HUES64 (cell line): ENCODE measurements around the gene CRTC2.

Experiments used
- H3K27ac ChIP-seq: 2 replicates; pipeline ENCODE4 v1.7.0; 2013; ENCODE audit warnings: low read depth, low read length, inconsistent platforms
- H3K27me3 ChIP-seq: 2 replicates; pipeline ENCODE4 v1.6.1; 2013; ENCODE audit warnings: mild to moderate bottlenecking, low read length; ENCODE audit not compliant: insufficient read depth
- H3K36me3 ChIP-seq: 2 replicates; pipeline ENCODE4 v1.6.1; 2013; ENCODE audit warnings: mild to moderate bottlenecking, low read length; ENCODE audit not compliant: insufficient read depth
- H3K4me1 ChIP-seq: 2 replicates; pipeline ENCODE4 v1.6.1; 2013; ENCODE audit warnings: mild to moderate bottlenecking, low read length, moderate library complexity; ENCODE audit not compliant: insufficient read depth
- H3K4me3 ChIP-seq: 2 replicates; pipeline ENCODE4 v1.5.1; 2013; ENCODE audit warnings: mild to moderate bottlenecking, low read length, moderate library complexity
- H3K9ac ChIP-seq: 2 replicates; pipeline ENCODE4 v1.6.1; 2013; ENCODE audit warnings: mild to moderate bottlenecking, low read depth, low read length
- H3K9me3 ChIP-seq: 2 replicates; pipeline ENCODE4 v1.6.1; 2013; ENCODE audit warnings: low read depth, low read length; ENCODE audit not compliant: insufficient read depth
- WGBS: fragments of 150-250, 120-280 bp; methylation state at CpG from one replicate; pipeline ENCODE4 v1.1.7; 2013; ENCODE audit warnings: missing lambda C conversion rate; 5-methylcytosine and 5-hydroxymethylcytosine counted together

CRTC2 gene

DNA sequence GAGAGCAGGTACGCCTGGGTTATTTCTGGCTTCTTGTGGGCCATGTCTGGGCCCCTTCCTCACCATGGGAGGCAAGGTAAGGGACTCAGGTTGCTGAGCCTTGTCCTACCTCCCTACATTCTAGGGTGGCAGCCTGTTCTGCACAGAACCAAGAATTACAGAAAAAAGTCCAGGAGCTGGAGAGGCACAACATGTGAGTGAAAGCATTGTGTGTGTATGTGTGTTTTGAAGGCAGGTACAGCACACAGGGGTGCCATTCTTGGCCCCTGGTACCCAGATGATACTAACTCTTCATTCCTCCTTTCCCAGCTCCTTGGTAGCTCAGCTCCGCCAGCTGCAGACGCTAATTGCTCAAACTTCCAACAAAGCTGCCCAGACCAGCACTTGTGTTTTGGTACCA is 14.7 kb upstream of the CRTC2 start:
- 95% methylated on average over 3 of the region's 3 CpGs for WGBS
- no peaks in the 10 kb centered on the region for H3K27me3 ChIP-seq
- no peak overlapping the region for H3K4me3 ChIP-seq
- H3K27ac ChIP-seq = no peak overlapping the region
- peaks cover 3% of the 10 kb centered on the region; the same call in 1 of the 2 replicates for H3K4me1 ChIP-seq
- peaks cover 26% of the 10 kb centered on the region for H3K36me3 ChIP-seq
- H3K9me3 ChIP-seq = no peaks in the 10 kb centered on the region
- H3K9ac ChIP-seq = no peak overlapping the region

GRCh38 chr1:153970346-153970745 is 11.9 kb upstream of the CRTC2 start:
- peaks cover 19% of the 10 kb centered on the region for H3K36me3 ChIP-seq
- 95% methylated on average over 2 of the region's 2 CpGs for WGBS
- H3K4me1 ChIP-seq = no peaks in the 10 kb centered on the region
- H3K27ac ChIP-seq = no peak overlapping the region
- no peak overlapping the region for H3K4me3 ChIP-seq
- no peaks in the 10 kb centered on the region for H3K9me3 ChIP-seq
- no peaks in the 10 kb centered on the region for H3K27me3 ChIP-seq
- H3K9ac ChIP-seq = no peak overlapping the region

DNA sequence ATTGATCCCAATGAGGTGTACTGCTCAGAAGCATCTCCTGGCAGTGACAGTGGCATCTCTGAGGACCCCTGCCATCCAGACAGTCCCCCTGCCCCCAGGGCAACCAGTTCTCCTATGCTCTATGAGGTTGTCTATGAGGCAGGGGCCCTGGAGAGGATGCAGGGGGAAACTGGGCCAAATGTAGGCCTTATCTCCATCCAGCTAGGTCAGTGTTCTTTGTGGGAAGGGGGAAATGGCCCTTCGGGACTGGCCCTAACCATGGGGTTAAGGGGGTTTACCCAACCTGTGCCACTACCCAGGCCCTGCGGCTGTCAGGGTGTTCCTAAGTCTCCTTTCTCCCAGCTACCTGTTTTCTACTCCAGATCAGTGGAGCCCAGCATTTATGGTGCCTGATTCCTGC is 10.6 kb upstream of the CRTC2 start:
- H3K27ac ChIP-seq = no peak overlapping the region
- no peak overlapping the region; the same call in 1 of the 2 replicates for H3K4me3 ChIP-seq

DNA sequence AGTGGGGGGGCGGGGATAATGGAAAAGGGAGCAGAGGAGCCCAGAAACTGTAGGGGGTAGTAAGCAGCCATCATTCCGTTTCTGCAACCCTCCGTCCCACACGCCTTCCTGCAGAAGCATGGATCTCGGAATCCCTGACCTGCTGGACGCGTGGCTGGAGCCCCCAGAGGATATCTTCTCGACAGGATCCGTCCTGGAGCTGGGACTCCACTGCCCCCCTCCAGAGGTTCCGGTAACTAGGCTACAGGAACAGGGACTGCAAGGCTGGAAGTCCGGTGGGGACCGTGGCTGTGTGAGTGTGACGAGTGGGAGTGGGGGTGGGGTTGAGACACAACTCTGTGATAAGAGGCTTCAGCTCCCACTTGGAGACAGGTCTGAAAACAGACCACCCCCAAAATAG is 10.0 kb upstream of the CRTC2 start:
- H3K9me3 ChIP-seq = no peaks in the 10 kb centered on the region
- 59% methylated on average over 13 of the region's 13 CpGs for WGBS
- H3K27me3 ChIP-seq = no peaks in the 10 kb centered on the region
- H3K4me1 ChIP-seq = no peaks in the 10 kb centered on the region
- peak overlapping the region; percentile 86 for H3K9ac ChIP-seq
- H3K27ac ChIP-seq = no peak overlapping the region
- peak overlapping the region; percentile 76 for H3K4me3 ChIP-seq
- peaks cover 3% of the 10 kb centered on the region; the same call in 1 of the 2 replicates for H3K36me3 ChIP-seq

More for the DNA sequence above, 10.6 kb upstream of the CRTC2 start:
- Histone ChIP-seq H3K36me3 (peaks cover 8% of the 10 kb centered on the region), H3K4me1 (no peaks in the 10 kb centered on the region), H3K27me3 (no peaks in the 10 kb centered on the region), H3K9ac (no peak overlapping the region), H3K9me3 (no peaks in the 10 kb centered on the region)
- 86% methylated on average over 2 of the region's 2 CpGs for WGBS

DNA sequence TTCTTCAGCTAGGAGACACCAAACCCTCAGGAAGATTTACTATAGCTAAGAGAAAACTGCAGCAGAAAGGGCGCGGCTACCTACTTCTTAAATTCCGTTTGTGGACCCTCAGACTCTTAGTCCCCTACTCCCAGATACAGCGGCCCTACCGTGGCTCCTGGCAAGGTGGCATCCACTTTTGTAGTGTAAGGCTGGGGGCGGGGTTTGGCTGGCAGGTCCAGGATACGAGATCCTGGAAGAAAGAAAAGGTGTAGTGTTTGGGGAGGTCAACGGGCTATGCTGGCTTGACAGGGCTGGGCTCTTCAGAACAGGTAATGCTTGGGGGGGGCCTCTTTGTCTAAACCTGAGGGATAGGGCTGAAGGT is 9.6 kb upstream of the CRTC2 start:
- Histone ChIP-seq H3K27me3 (no peaks in the 10 kb centered on the region), H3K9ac (peak overlapping the region; percentile 86), H3K9me3 (no peaks in the 10 kb centered on the region), H3K4me3 (peak overlapping the region; percentile 76), H3K36me3 (peaks cover 3% of the 10 kb centered on the region; the same call in 1 of the 2 replicates), H3K4me1 (no peaks in the 10 kb centered on the region), H3K27ac (peak overlapping the region; percentile 91)
- 15% methylated on average over 8 of the region's 8 CpGs for WGBS

GRCh38 chr1:153967107-153967999 is 8.9 kb upstream of the CRTC2 start, which contains the start of gene CREB3L4:
Gene CREB3L4 (plus strand): TSS chr1:153967902. CDS start chr1:153968526, 624 bp downstream.
- H3K36me3 ChIP-seq = no peaks in the 10 kb centered on the region
- peak within 1 kb of the TSS; percentile 91 for H3K27ac ChIP-seq
- no peaks in the 10 kb centered on the region for H3K27me3 ChIP-seq
- no peaks in the 10 kb centered on the region for H3K4me1 ChIP-seq
- WGBS = under 1% methylated on average over 60 of the region's 60 CpGs
- no peaks in the 10 kb centered on the region for H3K9me3 ChIP-seq
- peak within 1 kb of the TSS; percentile 76 for H3K4me3 ChIP-seq
- peak within 1 kb of the TSS; percentile 86 for H3K9ac ChIP-seq

GRCh38 chr1:153963850-153964331 is 5.5 kb upstream of the CRTC2 start:
- Histone ChIP-seq H3K36me3 (peaks cover 27% of the 10 kb centered on the region), H3K4me3 (peak overlapping the region; percentile 94), H3K9me3 (no peaks in the 10 kb centered on the region), H3K9ac (peak overlapping the region; percentile 91), H3K4me1 (peaks cover 9% of the 10 kb centered on the region), H3K27ac (peak overlapping the region; percentile 100), H3K27me3 (no peaks in the 10 kb centered on the region)
- under 1% methylated on average over 22 of the region's 22 CpGs for WGBS

- no peaks in the 10 kb centered on the region for H3K27me3 ChIP-seq
- peak within 1 kb of the TSS; percentile 100 for H3K27ac ChIP-seq
- H3K4me3 ChIP-seq = peak within 1 kb of the TSS; percentile 94
- H3K4me1 ChIP-seq = peaks cover 9% of the 10 kb centered on the region
- WGBS = 1% methylated on average over 54 of the region's 54 CpGs
- H3K9ac ChIP-seq = peak within 1 kb of the TSS; percentile 93
- H3K36me3 ChIP-seq = peaks cover 27% of the 10 kb centered on the region
- H3K9me3 ChIP-seq = no peaks in the 10 kb centered on the region
Measured at GRCh38 chr1:153963030-153963849, 4.8 kb upstream of the CRTC2 start, which contains the start of gene SLC39A1. Gene SLC39A1 (minus strand): TSS chr1:153963537. CDS start chr1:153962715, 822 bp downstream.

GRCh38 chr1:153962088-153963029 is 3.9 kb upstream of the CRTC2 start:
- H3K27me3 ChIP-seq = no peaks in the 10 kb centered on the region
- H3K9ac ChIP-seq = peak overlapping the region; percentile 93
- H3K36me3 ChIP-seq = peaks cover 27% of the 10 kb centered on the region
- peak overlapping the region; percentile 100 for H3K27ac ChIP-seq
- peaks cover 10% of the 10 kb centered on the region for H3K4me1 ChIP-seq
- H3K4me3 ChIP-seq = peak overlapping the region; percentile 94
- WGBS = 11% methylated on average over 15 of the region's 16 CpGs
- H3K9me3 ChIP-seq = no peaks in the 10 kb centered on the region

- H3K4me1 ChIP-seq = peaks cover 18% of the 10 kb centered on the region
- H3K4me3 ChIP-seq = peak overlapping the region; percentile 94
- WGBS = 86% methylated on average over 4 of the region's 4 CpGs
- no peaks in the 10 kb centered on the region for H3K27me3 ChIP-seq
- peak overlapping the region; percentile 100; the same call in 1 of the 2 replicates for H3K27ac ChIP-seq
- peaks cover 27% of the 10 kb centered on the region for H3K36me3 ChIP-seq
- no peaks in the 10 kb centered on the region for H3K9me3 ChIP-seq
- H3K9ac ChIP-seq = peak overlapping the region; percentile 93
Measured at GRCh38 chr1:153961421-153961820, 3.0 kb upstream of the CRTC2 start.
